Mesendoderm (in vitro differentiated cells): Measurements from ENCODE around the gene CRYBG2.

ENCODE experiments used
- DNase-seq: peaks from one replicate; pipeline ENCODE4 v3.0.0; 2013
- H2AK5ac ChIP-seq: 2 replicates; pipeline ENCODE4 v1.6.1; 2013; ENCODE audit warnings: low read length, inconsistent platforms
- H2BK120ac ChIP-seq: 2 replicates; pipeline ENCODE4 v1.6.1; 2013; ENCODE audit warnings: low read depth, mild to moderate bottlenecking, low read length, moderate library complexity, mixed read lengths
- H2BK15ac ChIP-seq: replicated peaks from 2 replicates; pipeline ENCODE4 v1.6.1; 2013; ENCODE audit warnings: low read depth, mild to moderate bottlenecking, moderate library complexity
- H2BK5ac ChIP-seq: 2 replicates; pipeline ENCODE4 v1.6.1; 2013; ENCODE audit warnings: low read length, inconsistent platforms
- H3K18ac ChIP-seq: 2 replicates; pipeline ENCODE4 v1.6.1; 2013; ENCODE audit warnings: mild to moderate bottlenecking, low read length, mixed read lengths
- H3K23ac ChIP-seq: one replicate; pipeline ENCODE4 v1.6.1; 2013; ENCODE audit warnings: low read length
- H3K27ac ChIP-seq: 2 replicates; pipeline ENCODE4 v1.5.1; 2013; ENCODE audit warnings: low read depth, mild to moderate bottlenecking, inconsistent platforms, low read length, moderate library complexity
- H3K27me3 ChIP-seq: 2 replicates; pipeline ENCODE4 v1.6.1; 2013; ENCODE audit warnings: low read length, control low read depth, mild to moderate bottlenecking, inconsistent platforms; ENCODE audit not compliant: insufficient read depth, poor library complexity
- H3K36me3 ChIP-seq: 2 replicates; pipeline ENCODE4 v1.6.1; 2013; ENCODE audit warnings: low read length, inconsistent platforms; ENCODE audit not compliant: control insufficient read depth, insufficient read depth
- H3K4ac ChIP-seq: one replicate; pipeline ENCODE4 v1.6.1; 2013; ENCODE audit warnings: low read depth, mild to moderate bottlenecking, low read length, moderate library complexity
- H3K4me1 ChIP-seq: 2 replicates; pipeline ENCODE4 v1.6.1; 2013; ENCODE audit warnings: low read depth, low read length, inconsistent platforms; ENCODE audit not compliant: control insufficient read depth
- H3K4me2 ChIP-seq: 2 replicates; pipeline ENCODE4 v1.6.1; 2013; ENCODE audit warnings: low read length
- H3K4me3 ChIP-seq: 2 replicates; pipeline ENCODE4 v1.5.1; 2013; ENCODE audit warnings: mild to moderate bottlenecking, low read length
- H3K56ac ChIP-seq: one replicate; pipeline ENCODE4 v1.6.1; 2013; ENCODE audit warnings: low read length
- H3K79me1 ChIP-seq: 2 replicates; pipeline ENCODE4 v1.6.1; 2013; ENCODE audit warnings: low read length, inconsistent platforms
- H3K79me2 ChIP-seq: 2 replicates; pipeline ENCODE4 v1.6.1; 2013; ENCODE audit warnings: mild to moderate bottlenecking, low read length; ENCODE audit not compliant: control insufficient read depth, insufficient read depth
- H3K9ac ChIP-seq: 2 replicates; pipeline ENCODE4 v1.6.1; 2013; ENCODE audit warnings: low read length, inconsistent platforms
- H4K5ac ChIP-seq: one replicate; pipeline ENCODE4 v1.6.1; 2013; ENCODE audit warnings: low read length
- H4K8ac ChIP-seq: one replicate; pipeline ENCODE4 v1.6.1; 2013; ENCODE audit warnings: low read depth, mild to moderate bottlenecking, control low read depth, low read length, moderate library complexity
- WGBS: extraction: QIAGEN DNeasy Blood & Tissue Kit; methylation state at CpG from one replicate; pipeline ENCODE4 v1.1.7; 2013; ENCODE audit warnings: low lambda C conversion rate, missing lambda C conversion rate; ENCODE audit not compliant: insufficient coverage; ENCODE audit errors: extremely low coverage; 5-methylcytosine and 5-hydroxymethylcytosine counted together

The CRYBG2 gene

GRCh38 chr1:26279456-26280332, 74.2 kb downstream of the CRYBG2 start, which contains the start of gene SH3BGRL3:
SH3BGRL3 (plus strand) TSS chr1:26280086; CDS start chr1:26280156, 70 bp downstream.
- no peak within 1 kb of the TSS for H2BK15ac ChIP-seq
- H3K4me3 ChIP-seq: peak within 1 kb of the TSS; percentile 50
- peaks cover 13% of the 10 kb centered on the region for H3K4me1 ChIP-seq
- no peak within 1 kb of the TSS for H2BK120ac ChIP-seq
- peak within 1 kb of the TSS; percentile 0 for H2AK5ac ChIP-seq
- DNase-seq: peak; percentile 93
- H3K79me1 ChIP-seq: peaks cover 1% of the 10 kb centered on the region
- no peaks in the 10 kb centered on the region for H3K79me2 ChIP-seq
- peaks cover 15% of the 10 kb centered on the region for H3K36me3 ChIP-seq
- H3K27me3 ChIP-seq: no peaks in the 10 kb centered on the region
- H3K27ac ChIP-seq: peak within 1 kb of the TSS; percentile 39
- peak within 1 kb of the TSS; percentile 33 for H3K18ac ChIP-seq
- WGBS: no CpG with 5 or more reads among the region's 66 CpGs
- peak within 1 kb of the TSS; percentile 78 for H3K4me2 ChIP-seq
- H2BK5ac ChIP-seq: no peak within 1 kb of the TSS
- no peak within 1 kb of the TSS for H4K8ac ChIP-seq
- H3K9ac ChIP-seq: peak within 1 kb of the TSS; percentile 70
- H3K23ac ChIP-seq: peak within 1 kb of the TSS; percentile 75
- no peak within 1 kb of the TSS for H4K5ac ChIP-seq
- peak within 1 kb of the TSS; percentile 91 for H3K56ac ChIP-seq
- no peak within 1 kb of the TSS for H3K4ac ChIP-seq

GRCh38 chr1:26278724-26279455, 75.0 kb downstream of the CRYBG2 start:
- no peak overlapping the region for H4K8ac ChIP-seq
- H2BK5ac ChIP-seq: no peak overlapping the region
- H4K5ac ChIP-seq: no peak overlapping the region
- peaks cover 19% of the 10 kb centered on the region for H3K36me3 ChIP-seq
- peak overlapping the region; percentile 5 for H3K27ac ChIP-seq
- no peak overlapping the region for H3K23ac ChIP-seq
- peak overlapping the region; percentile 91 for H3K56ac ChIP-seq
- no peak overlapping the region for H2AK5ac ChIP-seq
- H3K79me1 ChIP-seq: peaks cover 1% of the 10 kb centered on the region
- peaks cover 13% of the 10 kb centered on the region for H3K4me1 ChIP-seq
- no CpG with 5 or more reads among the region's 9 CpGs for WGBS
- no peak overlapping the region for H3K18ac ChIP-seq
- no peak overlapping the region for H2BK15ac ChIP-seq
- no peak overlapping the region for H3K4me3 ChIP-seq
- peak overlapping the region; percentile 70 for H3K9ac ChIP-seq
- peak overlapping the region; percentile 78 for H3K4me2 ChIP-seq
- no peak for DNase-seq
- H3K4ac ChIP-seq: no peak overlapping the region
- no peaks in the 10 kb centered on the region for H3K27me3 ChIP-seq
- H2BK120ac ChIP-seq: no peak overlapping the region
- H3K79me2 ChIP-seq: no peaks in the 10 kb centered on the region

- H3K23ac ChIP-seq: no peak overlapping the region
- H3K4ac ChIP-seq: no peak overlapping the region
- no CpG with 5 or more reads among the region's 4 CpGs for WGBS
- no peaks in the 10 kb centered on the region for H3K27me3 ChIP-seq
- no peak overlapping the region for H2AK5ac ChIP-seq
- H3K27ac ChIP-seq: no peak overlapping the region
- H2BK5ac ChIP-seq: no peak overlapping the region
- no peak overlapping the region for H3K56ac ChIP-seq
- H4K8ac ChIP-seq: no peak overlapping the region
- peaks cover 1% of the 10 kb centered on the region for H3K79me1 ChIP-seq
- peaks cover 19% of the 10 kb centered on the region for H3K36me3 ChIP-seq
- H3K9ac ChIP-seq: no peak overlapping the region
- H3K4me1 ChIP-seq: peaks cover 13% of the 10 kb centered on the region
- H4K5ac ChIP-seq: no peak overlapping the region
- H2BK120ac ChIP-seq: no peak overlapping the region
- H3K79me2 ChIP-seq: no peaks in the 10 kb centered on the region
- H3K4me2 ChIP-seq: no peak overlapping the region
- DNase-seq: no peak
- H2BK15ac ChIP-seq: no peak overlapping the region
- no peak overlapping the region for H3K4me3 ChIP-seq
- H3K18ac ChIP-seq: no peak overlapping the region
Measured at GRCh38 chr1:26278303-26278702, 75.6 kb downstream of the CRYBG2 start.

DNA sequence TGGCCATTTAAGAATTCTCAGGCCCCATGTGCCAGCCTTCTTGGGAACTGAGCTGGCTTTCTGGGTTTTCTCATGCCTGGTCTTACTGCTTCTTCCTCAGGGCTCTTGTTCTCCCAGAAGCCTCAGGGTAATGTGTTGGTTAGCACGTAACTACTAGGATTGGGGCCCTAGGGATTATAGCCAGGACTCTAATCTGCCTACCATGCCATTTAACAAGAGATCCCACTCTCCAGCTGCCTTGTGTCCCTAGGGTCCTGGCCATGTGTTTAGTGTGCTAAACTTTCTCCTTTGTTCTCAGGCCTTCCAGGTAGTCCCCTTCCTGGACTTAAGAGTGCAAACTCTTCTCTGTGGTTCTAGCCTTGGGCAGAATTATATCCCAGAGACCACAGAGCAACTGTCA, 76.2 kb downstream of the CRYBG2 start:
- Histone ChIP-seq H2BK5ac (no peak overlapping the region), H3K18ac (no peak overlapping the region), H2BK120ac (no peak overlapping the region), H2AK5ac (no peak overlapping the region), H3K79me1 (peaks cover 1% of the 10 kb centered on the region), H3K4me2 (no peak overlapping the region), H3K4me1 (peaks cover 13% of the 10 kb centered on the region), H3K36me3 (peaks cover 19% of the 10 kb centered on the region), H3K4me3 (no peak overlapping the region), H3K23ac (no peak overlapping the region), H4K5ac (no peak overlapping the region), H3K56ac (no peak overlapping the region), H4K8ac (no peak overlapping the region), H2BK15ac (no peak overlapping the region), H3K27ac (no peak overlapping the region), H3K27me3 (no peaks in the 10 kb centered on the region), H3K79me2 (no peaks in the 10 kb centered on the region), H3K9ac (no peak overlapping the region), H3K4ac (no peak overlapping the region)
- DNase-seq: no peak
- WGBS: no CpG with 5 or more reads among the region's 1 CpG

DNA sequence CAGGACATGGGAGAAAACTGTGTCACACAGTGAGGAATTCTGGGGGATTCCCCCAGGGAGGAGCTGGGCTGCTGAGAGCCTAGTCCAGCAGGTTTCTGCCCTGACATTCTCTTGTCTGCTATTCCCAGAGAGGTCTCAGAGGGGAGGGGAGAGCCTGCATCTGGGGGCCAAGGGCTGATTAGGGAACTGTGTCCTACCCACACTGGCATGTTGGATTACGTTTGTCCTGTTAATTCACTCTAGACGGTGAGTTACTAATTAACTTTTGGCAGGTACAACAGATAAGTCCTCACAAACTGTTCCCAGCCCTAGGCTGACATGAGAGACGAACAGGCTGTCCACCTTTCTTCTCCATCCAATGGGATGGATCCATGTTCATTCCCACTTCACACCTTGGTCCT, 76.7 kb downstream of the CRYBG2 start:
- Histone ChIP-seq H3K27me3 (no peaks in the 10 kb centered on the region), H3K18ac (no peak overlapping the region), H3K36me3 (peaks cover 19% of the 10 kb centered on the region), H3K4me1 (peaks cover 13% of the 10 kb centered on the region), H3K4me3 (no peak overlapping the region), H4K5ac (no peak overlapping the region), H3K79me1 (peaks cover 1% of the 10 kb centered on the region), H4K8ac (no peak overlapping the region), H3K9ac (no peak overlapping the region), H2AK5ac (no peak overlapping the region), H3K23ac (no peak overlapping the region), H3K27ac (no peak overlapping the region), H3K56ac (no peak overlapping the region), H2BK15ac (no peak overlapping the region), H3K4me2 (no peak overlapping the region), H2BK5ac (no peak overlapping the region), H2BK120ac (no peak overlapping the region), H3K4ac (no peak overlapping the region), H3K79me2 (no peaks in the 10 kb centered on the region)
- WGBS: no CpG with 5 or more reads among the region's 3 CpGs
- no peak for DNase-seq
